ENCODE measurements around the gene PCNT.

PCNT gene

GRCh38 chr21:46376231-46376628, 52.3 kb downstream of the PCNT start:
- TF ChIP-seq REST (IDR thresholded peaks at IDR 0.05; ENCODE audit: insufficient replicate concordance, low read depth) (no peak), POLR2AphosphoS5 (IDR thresholded peaks at IDR 0.05; ENCODE audit: low read depth) (no peak), CTCF (IDR thresholded peaks at IDR 0.05; ENCODE audit: insufficient read depth, low read length) (no peak), GABPA (IDR thresholded peaks at IDR 0.05; ENCODE audit: low read depth) (no peak)
- Histone ChIP-seq H3K27ac (replicated peaks) (no peak overlapping the region), H3K4me3 (replicated peaks; ENCODE audit: insufficient read depth, low read length) (no peak overlapping the region), H3K27me3 (ENCODE audit: insufficient read depth, poor library complexity, severe bottlenecking) (no peaks in the 10 kb centered on the region)
- no peak for DNase-seq (ENCODE audit: low read depth in 1 of 2, low spot score in 1 of 2)

GRCh38 chr21:46376856-46377453, 53.0 kb downstream of the PCNT start:
- H3K27ac ChIP-seq (replicated peaks), result no peak overlapping the region
- no peaks in the 10 kb centered on the region for H3K27me3 ChIP-seq (ENCODE audit: insufficient read depth, poor library complexity, severe bottlenecking)
- no peak for DNase-seq (ENCODE audit: low read depth in 1 of 2, low spot score in 1 of 2)
- TF ChIP-seq REST (IDR thresholded peaks at IDR 0.05; ENCODE audit: insufficient replicate concordance, low read depth) (no peak), CTCF (IDR thresholded peaks at IDR 0.05; ENCODE audit: insufficient read depth, low read length) (no peak), SPI1 (IDR thresholded peaks at IDR 0.05; ENCODE audit: borderline replicate concordance, low read depth) (no peak), GABPA (IDR thresholded peaks at IDR 0.05; ENCODE audit: low read depth) (no peak), POLR2AphosphoS5 (IDR thresholded peaks at IDR 0.05; ENCODE audit: low read depth) (no peak)
- no peak overlapping the region for H3K4me3 ChIP-seq (replicated peaks; ENCODE audit: insufficient read depth, low read length)

GRCh38 chr21:46377789-46378188, 53.8 kb downstream of the PCNT start:
- no peaks in the 10 kb centered on the region for H3K27me3 ChIP-seq (ENCODE audit: insufficient read depth, poor library complexity, severe bottlenecking)
- DNase-seq (ENCODE audit: low read depth in 1 of 2, low spot score in 1 of 2), result no peak
- TF ChIP-seq POLR2AphosphoS5 (IDR thresholded peaks at IDR 0.05; ENCODE audit: low read depth) (no peak), CTCF (IDR thresholded peaks at IDR 0.05; ENCODE audit: insufficient read depth, low read length) (no peak), GABPA (IDR thresholded peaks at IDR 0.05; ENCODE audit: low read depth) (no peak), REST (IDR thresholded peaks at IDR 0.05; ENCODE audit: insufficient replicate concordance, low read depth) (no peak), SPI1 (IDR thresholded peaks at IDR 0.05; ENCODE audit: borderline replicate concordance, low read depth) (no peak)
- H3K27ac ChIP-seq (replicated peaks), result no peak overlapping the region
- H3K4me3 ChIP-seq (replicated peaks; ENCODE audit: insufficient read depth, low read length), result no peak overlapping the region
